Neuronal stem cell (in vitro differentiated cells): Measurements from ENCODE around the gene SPATA20.
A peak's percentile ranks its signal among the peaks of the same experiment; 100 is the strongest.

Experiments
- DNase-seq: peaks from one replicate; pipeline ENCODE4 v3.0.0-alpha.2; 2013; ENCODE audit warnings: low spot score
- H2AFZ ChIP-seq: one replicate; pipeline ENCODE4 v1.6.1; 2013; ENCODE audit warnings: mild to moderate bottlenecking, low read length, inconsistent platforms
- H2AK5ac ChIP-seq: 2 replicates; pipeline ENCODE4 v1.6.1; 2013; ENCODE audit warnings: low read depth, mild to moderate bottlenecking, inconsistent platforms, low read length, moderate library complexity, mixed read lengths
- H2BK120ac ChIP-seq: 2 replicates; pipeline ENCODE4 v1.6.1; 2013; ENCODE audit warnings: low read depth, mild to moderate bottlenecking, inconsistent platforms, low read length, moderate library complexity, mixed read lengths
- H2BK12ac ChIP-seq: one replicate; pipeline ENCODE4 v1.6.1; 2013; ENCODE audit warnings: low read length, inconsistent platforms
- H2BK15ac ChIP-seq: 2 replicates; pipeline ENCODE4 v1.6.1; 2013; ENCODE audit warnings: mild to moderate bottlenecking, low read length, inconsistent platforms, mixed read lengths
- H2BK5ac ChIP-seq: one replicate; pipeline ENCODE4 v1.6.1; 2013; ENCODE audit warnings: inconsistent platforms, mild to moderate bottlenecking, low read length, moderate library complexity
- H3K14ac ChIP-seq: one replicate; pipeline ENCODE4 v1.6.1; 2013; ENCODE audit warnings: low read length, inconsistent platforms
- H3K18ac ChIP-seq: 2 replicates; pipeline ENCODE4 v1.6.1; 2013; ENCODE audit warnings: low read length, inconsistent platforms
- H3K23ac ChIP-seq: 2 replicates; pipeline ENCODE4 v1.6.1; 2013; ENCODE audit warnings: low read depth, mild to moderate bottlenecking, mixed read lengths, low read length, inconsistent platforms; ENCODE audit not compliant: poor library complexity
- H3K27ac ChIP-seq: replicated peaks from 3 replicates; pipeline ENCODE4 v1.5.1; 2013; ENCODE audit warnings: low read length, inconsistent platforms
- H3K27me3 ChIP-seq, 3 experiments: 2 replicates each; pipeline ENCODE4 v1.6.1; 2013; ENCODE audit warnings: low read length in 3 of 3, mild to moderate bottlenecking in 2 of 3, inconsistent platforms in 1 of 3, low read depth in 1 of 3, mixed read lengths in 1 of 3, moderate library complexity in 1 of 3; ENCODE audit not compliant: control insufficient read depth in 3 of 3, insufficient read depth in 3 of 3
- H3K36me3 ChIP-seq, 2 donors: replicated peaks in 1 of 2; 2 replicates each; pipeline ENCODE4 v1.6.1; 2013; ENCODE audit warnings: low read length in 2 of 2; ENCODE audit not compliant: control insufficient read depth in 2 of 2, insufficient read depth in 2 of 2
- H3K4ac ChIP-seq: 2 replicates; pipeline ENCODE4 v1.6.1; 2013; ENCODE audit warnings: inconsistent platforms, mild to moderate bottlenecking, low read length, moderate library complexity
- H3K4me1 ChIP-seq, 2 donors: 1 replicate in 1 of 2; 2 replicates in 1 of 2; pipeline ENCODE4 v1.6.1; 2013; ENCODE audit warnings: low read length in 2 of 2, low read depth in 1 of 2; ENCODE audit not compliant: control insufficient read depth in 2 of 2, insufficient read depth in 1 of 2
- H3K4me2 ChIP-seq: one replicate; pipeline ENCODE4 v1.6.1; 2013; ENCODE audit warnings: mild to moderate bottlenecking, low read length, inconsistent platforms; ENCODE audit not compliant: insufficient read depth, poor library complexity, severe bottlenecking
- H3K4me3 ChIP-seq, 2 donors: 2 replicates each; pipeline ENCODE4 v1.5.1; 2013; ENCODE audit warnings: low read length in 2 of 2, mild to moderate bottlenecking in 2 of 2, inconsistent platforms in 1 of 2, moderate library complexity in 1 of 2
- H3K79me1 ChIP-seq: one replicate; pipeline ENCODE4 v1.6.1; 2013; ENCODE audit warnings: low read depth, mild to moderate bottlenecking, inconsistent platforms, low read length, moderate library complexity
- H3K9ac ChIP-seq: one replicate; pipeline ENCODE4 v1.6.1; 2013; ENCODE audit warnings: mild to moderate bottlenecking, low read depth, low read length, inconsistent platforms; ENCODE audit not compliant: poor library complexity
- H3K9me3 ChIP-seq, 2 donors: replicated peaks in 1 of 2; 2 replicates each; pipeline versions ENCODE3 to v1.6.1; 2013; ENCODE audit warnings: low read length in 2 of 2, mild to moderate bottlenecking in 2 of 2, inconsistent platforms in 1 of 2, low read depth in 1 of 2, mixed read lengths in 1 of 2, moderate library complexity in 1 of 2; ENCODE audit not compliant: control insufficient read depth in 2 of 2, insufficient read depth in 1 of 2
- H4K8ac ChIP-seq: one replicate; pipeline ENCODE4 v1.6.1; 2013; ENCODE audit warnings: low read depth, mild to moderate bottlenecking, inconsistent platforms, low read length, moderate library complexity
- H4K91ac ChIP-seq: one replicate; pipeline ENCODE4 v1.6.1; 2013; ENCODE audit warnings: low read length, low read depth, mild to moderate bottlenecking, inconsistent platforms; ENCODE audit not compliant: poor library complexity
- WGBS, 2 donors: extraction: QIAGEN DNeasy Blood & Tissue Kit; methylation state at CpG; one replicate each; pipeline ENCODE4 v1.1.7; 2013; ENCODE audit warnings: missing lambda C conversion rate in 2 of 2, mixed read lengths in 1 of 2; ENCODE audit not compliant: insufficient read length in 2 of 2, insufficient replicate concordance in 1 of 2; ENCODE audit errors: extremely low coverage in 2 of 2; 5-methylcytosine and 5-hydroxymethylcytosine counted together

Gene SPATA20

GRCh38 chr17:50527949-50528474 lies 19.0 kb upstream of the SPATA20 start:
- no peak overlapping the region for H3K23ac ChIP-seq
- H3K9ac ChIP-seq: peak overlapping the region; percentile 13
- H2AK5ac ChIP-seq: peak overlapping the region; percentile 82
- peaks cover 11 to 15% of the 10 kb centered on the region in 2 donors for H3K4me1 ChIP-seq
- no peaks in the 10 kb centered on the region for H3K36me3 ChIP-seq
- no peak overlapping the region for H4K91ac ChIP-seq
- H3K4me3 ChIP-seq: no peak overlapping the region
- no peak overlapping the region for H3K4me2 ChIP-seq
- H2AFZ ChIP-seq: no peak overlapping the region
- no peak overlapping the region for H3K18ac ChIP-seq
- no peak overlapping the region for H4K8ac ChIP-seq
- peaks cover 0 to 60% (median 7%) of the 10 kb centered on the region in 3 experiments for H3K27me3 ChIP-seq
- no peak overlapping the region for H2BK120ac ChIP-seq
- H3K9me3 ChIP-seq: no peaks in the 10 kb centered on the region
- H2BK15ac ChIP-seq: no peak overlapping the region
- H3K27ac ChIP-seq: no peak overlapping the region
- DNase-seq: no peak
- WGBS, 2 donors: no CpG with 5 or more reads among the region's 4 CpGs
- no peak overlapping the region for H2BK5ac ChIP-seq
- no peaks in the 10 kb centered on the region for H3K79me1 ChIP-seq
- no peak overlapping the region for H3K14ac ChIP-seq
- no peak overlapping the region for H3K4ac ChIP-seq
- H2BK12ac ChIP-seq: no peak overlapping the region

- Histone ChIP-seq H3K9ac (no peak overlapping the region), H3K79me1 (no peaks in the 10 kb centered on the region), H3K27me3 (peaks cover 2 to 66% (median 25%) of the 10 kb centered on the region in 3 experiments)
These were observed 17.1 kb upstream of the SPATA20 start for GRCh38 chr17:50529849-50530248.

GRCh38 chr17:50531428-50532025 lies 15.4 kb upstream of the SPATA20 start:
- Histone ChIP-seq H3K18ac (peak overlapping the region; percentile 11), H3K14ac (no peak overlapping the region), H3K9ac (no peak overlapping the region), H3K27ac (no peak overlapping the region), H2BK5ac (no peak overlapping the region), H4K8ac (no peak overlapping the region), H3K4ac (no peak overlapping the region), H3K79me1 (no peaks in the 10 kb centered on the region), H4K91ac (no peak overlapping the region), H3K9me3 (no peaks in the 10 kb centered on the region), H3K4me3 (no peak overlapping the region), H3K23ac (no peak overlapping the region), H3K36me3 (no peaks in the 10 kb centered on the region), H3K4me2 (no peak overlapping the region), H2AFZ (no peak overlapping the region), H2BK120ac (no peak overlapping the region), H2AK5ac (no peak overlapping the region), H2BK12ac (no peak overlapping the region), H2BK15ac (no peak overlapping the region), H3K4me1 (peaks cover 21 to 29% of the 10 kb centered on the region in 2 donors), H3K27me3 (peaks cover 2 to 79% (median 26%) of the 10 kb centered on the region in 3 experiments)
- no CpG with 5 or more reads among the region's 6 CpGs for WGBS, 2 donors
- DNase-seq: no peak

More at GRCh38 chr17:50529849-50530248, 17.1 kb upstream of the SPATA20 start:
- Histone ChIP-seq H2BK5ac (no peak overlapping the region), H4K8ac (no peak overlapping the region), H3K4me3 (no peak overlapping the region), H3K23ac (no peak overlapping the region), H3K4me2 (no peak overlapping the region), H3K14ac (no peak overlapping the region), H3K27ac (no peak overlapping the region), H2BK120ac (no peak overlapping the region), H3K36me3 (no peaks in the 10 kb centered on the region), H2BK12ac (no peak overlapping the region), H2BK15ac (no peak overlapping the region), H3K4ac (no peak overlapping the region), H4K91ac (no peak overlapping the region), H2AFZ (no peak overlapping the region), H2AK5ac (no peak overlapping the region), H3K18ac (no peak overlapping the region), H3K4me1 (peaks cover 21 to 29% of the 10 kb centered on the region in 2 donors), H3K9me3 (no peaks in the 10 kb centered on the region)
- no peak for DNase-seq
- WGBS, 2 donors: no CpG with 5 or more reads among the region's 7 CpGs

GRCh38 chr17:50532452-50533024 lies 14.4 kb upstream of the SPATA20 start, which contains the start of gene EPN3:
Gene EPN3, plus strand, starts transcription at chr17:50532735. Its CDS starts 3,822 bp downstream, at chr17:50536557.
- Histone ChIP-seq H3K27ac (no peak within 1 kb of the TSS), H3K18ac (peak within 1 kb of the TSS; percentile 87), H2BK12ac (peak within 1 kb of the TSS; percentile 93), H3K4ac (no peak within 1 kb of the TSS), H3K9ac (peak within 1 kb of the TSS; percentile 82), H4K91ac (no peak within 1 kb of the TSS), H3K4me3 (peak within 1 kb of the TSS in 1 of 2 donors; percentile 33), H3K27me3 (peaks cover 2 to 79% (median 26%) of the 10 kb centered on the region in 3 experiments), H2BK5ac (peak within 1 kb of the TSS; percentile 4), H2AK5ac (peak within 1 kb of the TSS; percentile 81), H2AFZ (peak within 1 kb of the TSS; percentile 64), H2BK15ac (peak within 1 kb of the TSS; percentile 93), H3K79me1 (no peaks in the 10 kb centered on the region), H3K36me3 (no peaks in the 10 kb centered on the region), H2BK120ac (no peak within 1 kb of the TSS), H4K8ac (no peak within 1 kb of the TSS), H3K9me3 (no peaks in the 10 kb centered on the region), H3K4me1 (peaks cover 21 to 27% of the 10 kb centered on the region in 2 donors), H3K4me2 (peak within 1 kb of the TSS; percentile 93), H3K23ac (peak within 1 kb of the TSS; percentile 87), H3K14ac (peak within 1 kb of the TSS; percentile 94)
- no CpG with 5 or more reads among the region's 21 CpGs for WGBS, 2 donors
- no peak for DNase-seq
